22Rv1 (cell line): ENCODE measurements around the gene PCDH15.

Experiments
- CTCF ChIP-seq: fragments of 450-650 bp; IDR thresholded peaks from 2 replicates; pipeline ENCODE4 v1.5.1; 2017; ENCODE audit warnings: mild to moderate bottlenecking
- ZFX ChIP-seq: fragments of 450-650 bp; IDR thresholded peaks from 2 replicates; pipeline ENCODE4 v1.6.1; 2017; ENCODE audit warnings: antibody characterized with exemption, borderline replicate concordance

GRCh38 chr10:54653518-54653917 is 147.5 kb downstream of the PCDH15 start:
- TF ChIP-seq CTCF: no peak
- no peak for TF ChIP-seq ZFX
